Measurements from ENCODE around the gene ACADVL.
A peak's percentile ranks its signal among the peaks of the same experiment; 100 is the strongest.

Gene ACADVL

GRCh38 chr17:7226721-7227710 lies 7.3 kb downstream of the ACADVL start:
- H3K36me3 Mint-ChIP-seq, result peaks cover 25% of the 10 kb centered on the region
- ATAC-seq (ENCODE audit: low read depth) (no peak), DNase-seq (ENCODE audit: low spot score in 2 of 2) (no peak)
- H3K4me1 Mint-ChIP-seq, result peaks cover 2% of the 10 kb centered on the region
- H3K27me3 Mint-ChIP-seq, result no peaks in the 10 kb centered on the region
- no peak overlapping the region for H3K4me3 Mint-ChIP-seq
- no peaks in the 10 kb centered on the region for H3K9me3 Mint-ChIP-seq
- no peak overlapping the region for H3K27ac Mint-ChIP-seq

GRCh38 chr17:7228920-7229319 lies 9.2 kb downstream of the ACADVL start:
- H3K27me3 Mint-ChIP-seq, result no peaks in the 10 kb centered on the region
- H3K4me3 Mint-ChIP-seq, result no peak overlapping the region
- H3K9me3 Mint-ChIP-seq, result no peaks in the 10 kb centered on the region
- no peak overlapping the region for H3K27ac Mint-ChIP-seq
- peaks cover 14% of the 10 kb centered on the region for H3K4me1 Mint-ChIP-seq
- no peak for ATAC-seq (ENCODE audit: low read depth)
- peaks cover 21% of the 10 kb centered on the region for H3K36me3 Mint-ChIP-seq
- no peak for DNase-seq (ENCODE audit: low spot score in 2 of 2)

- H3K4me3 Mint-ChIP-seq, result no peak overlapping the region
- H3K4me1 Mint-ChIP-seq, result peaks cover 16% of the 10 kb centered on the region
- H3K36me3 Mint-ChIP-seq, result peaks cover 18% of the 10 kb centered on the region
- DNase-seq (ENCODE audit: low spot score in 2 of 2), result no peak
- no peak overlapping the region for H3K27ac Mint-ChIP-seq
- no peaks in the 10 kb centered on the region for H3K27me3 Mint-ChIP-seq
- H3K9me3 Mint-ChIP-seq, result no peaks in the 10 kb centered on the region
- ATAC-seq (ENCODE audit: low read depth), result no peak
Observed at GRCh38 chr17:7229504-7229903, 9.8 kb downstream of the ACADVL start.

GRCh38 chr17:7232114-7232513 lies 12.4 kb downstream of the ACADVL start:
- peaks cover 33% of the 10 kb centered on the region for H3K4me1 Mint-ChIP-seq
- no peak for ATAC-seq (ENCODE audit: low read depth)

GRCh38 chr17:7233701-7234082 lies 14.0 kb downstream of the ACADVL start:
- H3K4me3 Mint-ChIP-seq, result peak overlapping the region; percentile 86
- no peak for ATAC-seq (ENCODE audit: low read depth)
- peak overlapping the region; percentile 89 for H3K27ac Mint-ChIP-seq
- no peaks in the 10 kb centered on the region for H3K9me3 Mint-ChIP-seq
- DNase-seq (ENCODE audit: low spot score in 2 of 2), result no peak
- peaks cover 19% of the 10 kb centered on the region for H3K36me3 Mint-ChIP-seq
- H3K4me1 Mint-ChIP-seq, result peaks cover 35% of the 10 kb centered on the region
- no peaks in the 10 kb centered on the region for H3K27me3 Mint-ChIP-seq

More at GRCh38 chr17:7232114-7232513, 12.4 kb downstream of the ACADVL start:
- Mint-ChIP-seq H3K9me3 (no peaks in the 10 kb centered on the region), H3K27ac (no peak overlapping the region), H3K4me3 (no peak overlapping the region), H3K36me3 (peaks cover 23% of the 10 kb centered on the region), H3K27me3 (no peaks in the 10 kb centered on the region)
- no peak for DNase-seq (ENCODE audit: low spot score in 2 of 2)

- peaks cover 17% of the 10 kb centered on the region for H3K36me3 Mint-ChIP-seq
- DNase-seq (ENCODE audit: low spot score in 2 of 2) (peak; percentile 88 to 93), ATAC-seq (ENCODE audit: low read depth) (peak; percentile 67)
- H3K27ac Mint-ChIP-seq, result peak within 1 kb of the TSS; percentile 89
- peak within 1 kb of the TSS; percentile 86 for H3K4me3 Mint-ChIP-seq
- no peaks in the 10 kb centered on the region for H3K9me3 Mint-ChIP-seq
- no peaks in the 10 kb centered on the region for H3K27me3 Mint-ChIP-seq
- peaks cover 35% of the 10 kb centered on the region for H3K4me1 Mint-ChIP-seq
Observed at GRCh38 chr17:7234083-7234951, 14.6 kb downstream of the ACADVL start, which contains the start of gene DVL2. Gene DVL2 (minus strand): TSS chr17:7234517. CDS start chr17:7234262, 255 bp downstream.

- Mint-ChIP-seq H3K27ac (peak overlapping the region; percentile 25), H3K9me3 (no peaks in the 10 kb centered on the region), H3K36me3 (peaks cover 19% of the 10 kb centered on the region), H3K4me3 (peak overlapping the region; percentile 15), H3K4me1 (peaks cover 47% of the 10 kb centered on the region), H3K27me3 (no peaks in the 10 kb centered on the region)
- no peak for ATAC-seq (ENCODE audit: low read depth)
- no peak for DNase-seq (ENCODE audit: low spot score in 2 of 2)
Observed at GRCh38 chr17:7235693-7236665, 16.2 kb downstream of the ACADVL start.

- ATAC-seq (ENCODE audit: low read depth) (no peak), DNase-seq (ENCODE audit: low spot score in 2 of 2) (no peak)
- Mint-ChIP-seq H3K27ac (peak overlapping the region; percentile 100), H3K27me3 (no peaks in the 10 kb centered on the region), H3K4me1 (peaks cover 56% of the 10 kb centered on the region), H3K4me3 (no peak overlapping the region), H3K36me3 (peaks cover 23% of the 10 kb centered on the region), H3K9me3 (no peaks in the 10 kb centered on the region)
Observed at GRCh38 chr17:7236808-7237207, 17.1 kb downstream of the ACADVL start.

GRCh38 chr17:7237266-7237760 lies 17.6 kb downstream of the ACADVL start:
- Mint-ChIP-seq H3K27ac (peak overlapping the region; percentile 100), H3K4me3 (peak overlapping the region; percentile 100), H3K9me3 (no peaks in the 10 kb centered on the region), H3K27me3 (no peaks in the 10 kb centered on the region), H3K4me1 (peaks cover 54% of the 10 kb centered on the region), H3K36me3 (peaks cover 24% of the 10 kb centered on the region)
- no peak for ATAC-seq (ENCODE audit: low read depth)
- DNase-seq (ENCODE audit: low spot score in 2 of 2), result no peak

- Mint-ChIP-seq H3K4me3 (peak overlapping the region; percentile 100), H3K9me3 (no peaks in the 10 kb centered on the region), H3K36me3 (peaks cover 24% of the 10 kb centered on the region), H3K27ac (peak overlapping the region; percentile 100), H3K4me1 (peaks cover 54% of the 10 kb centered on the region), H3K27me3 (no peaks in the 10 kb centered on the region)
- DNase-seq (ENCODE audit: low spot score in 2 of 2) (peak; percentile 67 to 68), ATAC-seq (ENCODE audit: low read depth) (peak; percentile 31)
Observed at GRCh38 chr17:7237761-7238419, 18.2 kb downstream of the ACADVL start.

GRCh38 chr17:7238420-7239090 lies 18.8 kb downstream of the ACADVL start:
- H3K27ac Mint-ChIP-seq, result peak overlapping the region; percentile 100
- peaks cover 53% of the 10 kb centered on the region for H3K4me1 Mint-ChIP-seq
- H3K36me3 Mint-ChIP-seq, result peaks cover 23% of the 10 kb centered on the region
- no peaks in the 10 kb centered on the region for H3K27me3 Mint-ChIP-seq
- H3K9me3 Mint-ChIP-seq, result no peaks in the 10 kb centered on the region
- DNase-seq (ENCODE audit: low spot score in 2 of 2), result no peak
- H3K4me3 Mint-ChIP-seq, result peak overlapping the region; percentile 100
- no peak for ATAC-seq (ENCODE audit: low read depth)

Measured in memory B cell (primary cell).